Measurements from ENCODE around the gene AFF3. TPM values are rescaled to one million over a fixed set of nuclear protein-coding genes. Genes with fewer than 3 reads are reported as not detected.
A peak's percentile ranks its signal among the peaks of the same experiment; 100 is the strongest.

Gene AFF3
- total and polyA plus RNA-seq, 8 donors = 16.4 to 42.0 (median 21.4) TPM

DNA sequence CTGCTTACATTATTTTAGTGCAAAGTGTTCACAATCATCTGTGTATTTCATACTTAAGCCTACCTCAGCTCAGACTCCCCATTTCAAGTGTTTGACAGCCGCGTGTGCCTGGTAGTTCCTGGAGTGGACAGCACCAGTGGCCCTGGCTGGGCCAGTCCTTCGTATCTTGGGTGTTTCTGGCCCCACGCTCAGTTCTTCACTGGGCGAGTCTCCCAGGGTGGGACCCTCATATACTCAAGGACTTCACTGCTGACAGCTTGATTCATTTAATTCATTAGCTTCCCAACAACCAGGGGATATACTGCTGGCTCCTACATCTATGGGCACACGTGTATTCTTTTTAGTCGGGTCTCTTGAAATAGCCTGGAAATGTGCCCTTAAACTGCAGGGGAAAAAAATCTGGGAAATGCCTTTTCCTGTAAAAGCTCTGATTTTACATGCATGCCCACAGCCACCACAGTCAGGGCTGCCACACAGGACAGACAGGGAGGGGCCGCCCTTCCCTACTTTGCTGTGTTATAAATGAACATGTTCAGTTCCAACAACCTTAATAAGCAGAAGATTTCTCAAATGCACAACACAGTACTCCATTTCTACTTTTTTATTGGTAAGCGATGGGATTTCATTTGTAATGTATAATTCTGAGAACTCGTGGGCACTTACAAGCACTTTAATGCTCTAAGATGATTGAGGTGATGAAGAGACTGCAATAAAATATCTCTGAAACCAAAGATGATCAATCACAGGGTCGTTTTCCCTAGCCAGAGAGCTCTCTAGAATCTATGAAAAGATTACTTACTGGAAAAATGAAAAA lies 447.1 kb downstream of the AFF3 start:
- Histone ChIP-seq H3K27me3 (no peaks in the 10 kb centered on the region), H3K4me3 (no peak overlapping the region), H3K4me1 (no peaks in the 10 kb centered on the region), H3K9me3 (no peaks in the 10 kb centered on the region), H3K27ac (no peak overlapping the region), H3K36me3 (no peaks in the 10 kb centered on the region)
- DNase-seq (no peak), ATAC-seq (no peak)
- TF ChIP-seq, protein P1, sequence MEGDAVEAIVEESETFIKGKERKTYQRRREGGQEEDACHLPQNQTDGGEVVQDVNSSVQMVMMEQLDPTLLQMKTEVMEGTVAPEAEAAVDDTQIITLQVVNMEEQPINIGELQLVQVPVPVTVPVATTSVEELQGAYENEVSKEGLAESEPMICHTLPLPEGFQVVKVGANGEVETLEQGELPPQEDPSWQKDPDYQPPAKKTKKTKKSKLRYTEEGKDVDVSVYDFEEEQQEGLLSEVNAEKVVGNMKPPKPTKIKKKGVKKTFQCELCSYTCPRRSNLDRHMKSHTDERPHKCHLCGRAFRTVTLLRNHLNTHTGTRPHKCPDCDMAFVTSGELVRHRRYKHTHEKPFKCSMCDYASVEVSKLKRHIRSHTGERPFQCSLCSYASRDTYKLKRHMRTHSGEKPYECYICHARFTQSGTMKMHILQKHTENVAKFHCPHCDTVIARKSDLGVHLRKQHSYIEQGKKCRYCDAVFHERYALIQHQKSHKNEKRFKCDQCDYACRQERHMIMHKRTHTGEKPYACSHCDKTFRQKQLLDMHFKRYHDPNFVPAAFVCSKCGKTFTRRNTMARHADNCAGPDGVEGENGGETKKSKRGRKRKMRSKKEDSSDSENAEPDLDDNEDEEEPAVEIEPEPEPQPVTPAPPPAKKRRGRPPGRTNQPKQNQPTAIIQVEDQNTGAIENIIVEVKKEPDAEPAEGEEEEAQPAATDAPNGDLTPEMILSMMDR (IDR thresholded peaks at IDR 0.05) = no peak
- intact Hi-C loops (cut with DNase I) = no loop called here

DNA sequence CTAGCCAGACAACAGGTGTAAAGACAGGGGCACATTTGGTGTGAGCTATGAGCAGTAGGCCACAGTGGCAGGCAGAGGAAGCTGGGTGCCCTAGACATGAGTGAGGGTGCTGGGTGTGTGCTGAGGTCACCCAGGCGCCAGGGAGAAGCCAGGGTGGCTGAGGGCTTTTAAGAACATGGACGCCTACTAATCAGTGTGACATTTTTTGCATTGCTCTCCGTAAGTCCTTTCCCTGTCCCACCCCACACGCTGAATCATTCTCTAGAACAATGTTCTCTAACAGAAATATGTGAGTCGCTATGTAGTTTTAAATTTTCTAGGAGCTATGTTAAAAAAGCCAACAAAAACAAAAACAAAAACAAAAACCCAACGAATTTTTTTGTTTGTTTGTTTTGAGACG lies 448.1 kb downstream of the AFF3 start:
- DNase-seq = no peak
- TF ChIP-seq, protein P1 (IDR thresholded peaks at IDR 0.05) = no peak
- no peaks in the 10 kb centered on the region for H3K9me3 ChIP-seq
- no peaks in the 10 kb centered on the region for H3K27me3 ChIP-seq
- ATAC-seq = no peak
- H3K27ac ChIP-seq = no peak overlapping the region
- intact Hi-C loops (cut with DNase I) = no loop called here
- no peak overlapping the region for H3K4me3 ChIP-seq
- H3K4me1 ChIP-seq = no peaks in the 10 kb centered on the region
- H3K36me3 ChIP-seq = no peaks in the 10 kb centered on the region

DNA sequence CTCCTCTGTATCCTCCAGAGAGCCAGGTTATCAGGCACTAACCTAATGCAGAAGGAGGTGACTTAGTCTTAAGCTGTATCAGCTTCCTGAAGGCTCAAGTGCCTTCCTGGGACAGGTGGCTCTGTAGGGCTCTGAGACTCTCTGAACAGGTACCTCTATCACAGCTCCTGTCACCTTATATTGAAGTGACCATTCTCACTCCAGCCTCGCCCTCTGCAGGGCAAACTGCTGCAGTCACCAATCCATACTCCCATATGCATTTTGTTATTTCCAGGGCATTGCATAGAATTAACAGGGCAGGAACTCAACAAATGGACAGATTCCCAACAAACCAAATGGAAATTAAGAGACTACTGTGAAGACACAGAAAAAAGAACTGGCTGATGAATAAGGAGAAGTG lies 449.6 kb downstream of the AFF3 start:
- no peaks in the 10 kb centered on the region for H3K36me3 ChIP-seq
- intact Hi-C loops (cut with DNase I) = no loop called here
- ATAC-seq (peak; percentile 37), DNase-seq (no peak)
- no peaks in the 10 kb centered on the region for H3K27me3 ChIP-seq
- H3K27ac ChIP-seq = no peak overlapping the region
- H3K4me1 ChIP-seq = no peaks in the 10 kb centered on the region
- no peaks in the 10 kb centered on the region for H3K9me3 ChIP-seq
- TF ChIP-seq, protein P1 (IDR thresholded peaks at IDR 0.05) = peak in 1 of 2 donors; percentile 14
- no peak overlapping the region for H3K4me3 ChIP-seq

DNA sequence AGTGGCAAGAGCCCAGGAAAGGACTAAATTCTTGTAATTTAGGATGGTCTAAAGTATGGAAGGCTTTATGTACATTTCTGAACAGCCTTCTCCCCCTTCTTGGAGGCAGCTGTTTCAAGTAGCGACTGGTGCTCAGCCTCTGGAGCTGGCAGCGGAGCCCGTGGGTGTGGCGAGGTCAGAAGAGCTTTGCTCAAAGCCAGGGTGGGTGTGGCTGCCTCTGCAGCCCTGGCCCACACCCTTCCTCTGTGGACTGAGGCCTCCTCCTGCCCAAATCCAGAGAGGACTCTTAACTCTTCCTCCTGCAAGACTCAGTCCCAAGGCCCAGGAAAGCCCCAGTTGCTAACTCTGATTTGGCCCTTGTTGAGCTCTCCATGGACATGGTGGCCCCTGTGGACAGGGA lies 450.5 kb downstream of the AFF3 start:
- H3K9me3 ChIP-seq = no peaks in the 10 kb centered on the region
- TF ChIP-seq, protein P1 (IDR thresholded peaks at IDR 0.05) = no peak
- H3K27ac ChIP-seq = no peak overlapping the region
- H3K36me3 ChIP-seq = no peaks in the 10 kb centered on the region
- no peak overlapping the region for H3K4me3 ChIP-seq
- DNase-seq (peak in 1 of 4 donors; percentile 51), ATAC-seq (peak; percentile 88)
- H3K4me1 ChIP-seq = no peaks in the 10 kb centered on the region
- intact Hi-C loops (cut with DNase I) = no loop called here
- H3K27me3 ChIP-seq = no peaks in the 10 kb centered on the region

DNA sequence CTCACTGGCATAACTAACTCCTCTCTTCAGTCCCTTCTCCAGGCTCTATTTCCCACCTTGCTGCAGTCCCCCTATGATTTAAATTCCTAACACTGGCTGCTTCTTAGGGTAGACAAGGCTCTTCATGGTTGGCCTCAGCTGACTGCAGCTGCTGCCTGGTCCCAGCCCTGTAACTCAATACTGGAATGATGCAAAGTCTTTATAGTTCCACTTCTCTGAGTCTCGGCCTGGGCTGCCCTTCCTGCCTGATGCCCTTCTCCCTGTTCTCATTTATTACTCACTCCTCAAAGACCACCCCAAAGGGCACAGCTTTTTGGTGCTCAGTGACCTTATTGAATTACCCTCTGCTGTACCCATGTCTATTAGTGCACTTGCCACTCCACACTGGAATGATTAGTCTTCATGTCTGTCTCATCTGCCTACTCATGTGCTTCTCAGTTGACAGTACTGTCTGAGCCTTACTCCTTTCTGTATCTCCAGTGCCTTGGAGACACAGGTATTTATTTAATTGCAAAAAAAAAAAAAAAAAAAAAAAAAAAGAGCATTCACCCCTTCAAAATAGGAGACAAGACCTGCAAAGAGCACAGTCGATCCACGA lies 453.1 kb downstream of the AFF3 start:
- no peaks in the 10 kb centered on the region for H3K9me3 ChIP-seq
- intact Hi-C loops (cut with DNase I) = no loop called here
- H3K27me3 ChIP-seq = no peaks in the 10 kb centered on the region
- DNase-seq (no peak), ATAC-seq (no peak)
- TF ChIP-seq, protein P1 (IDR thresholded peaks at IDR 0.05) = no peak
- H3K36me3 ChIP-seq = no peaks in the 10 kb centered on the region
- no peaks in the 10 kb centered on the region for H3K4me1 ChIP-seq
- H3K4me3 ChIP-seq = no peak overlapping the region
- no peak overlapping the region for H3K27ac ChIP-seq

Measured in left lung (tissue), 10 donors.